Stimulated activated CD4-positive, alpha-beta T cell treated with anti-CD3 and anti-CD28 coated beads, Interleukin-2, amount 100 ng/mL, for 4 hours (primary cell): ENCODE measurements around the gene RFC2.

Experiments
- DNase-seq: peaks from one replicate; pipeline ENCODE4 v3.0.0-alpha.2; 2020; ENCODE audit warnings: low read depth

Gene RFC2

GRCh38 chr7:74190259-74190658 lies 63.9 kb downstream of the RFC2 start:
- DNase-seq, result no peak

- DNase-seq, result no peak
Observed at GRCh38 chr7:74187915-74188675, 66.1 kb downstream of the RFC2 start.

GRCh38 chr7:74185636-74186035 lies 68.6 kb downstream of the RFC2 start:
- DNase-seq, result no peak

- no peak for DNase-seq
Observed at GRCh38 chr7:74185016-74185415, 69.2 kb downstream of the RFC2 start.

GRCh38 chr7:74183653-74184450 lies 70.3 kb downstream of the RFC2 start:
- DNase-seq, result no peak

- DNase-seq, result no peak
Observed at GRCh38 chr7:74183142-74183541, 71.1 kb downstream of the RFC2 start.

- no peak for DNase-seq
Observed at GRCh38 chr7:74182453-74183090, 71.6 kb downstream of the RFC2 start.

GRCh38 chr7:74181821-74182220 lies 72.4 kb downstream of the RFC2 start:
- no peak for DNase-seq
